Gastroesophageal sphincter (tissue), 4 donors: ENCODE measurements around the gene TMIE. TPM values are rescaled to one million over a fixed set of nuclear protein-coding genes. Genes with fewer than 3 reads are reported as not detected.

Experiments
- ATAC-seq: fragments of 150-250 bp; one replicate; pipeline ENCODE4 v1.9.1; 2016; ENCODE audit warnings: mild to moderate bottlenecking, moderate library complexity
- H3K27ac ChIP-seq, 4 donors: fragments of 200-600 bp; sonication (generic) in 3 of 4; 1 replicate in 3 of 4; 2 replicates in 1 of 4; pipeline ENCODE4 v1.5.1; 2016 to 2019
- H3K27me3 ChIP-seq: fragments of 200-600 bp; sonication (generic); one replicate; pipeline ENCODE4 v1.5.1; 2019
- H3K36me3 ChIP-seq, 2 donors: fragments of 200-600 bp; sonication (generic); one replicate each; pipeline ENCODE4 v1.5.1; 2019; ENCODE audit warnings: control low read depth in 1 of 2
- H3K4me1 ChIP-seq, 3 donors: fragments of 200-600 bp; sonication (generic); 1 replicate in 2 of 3; 2 replicates in 1 of 3; pipeline ENCODE4 v1.5.1; 2016 to 2019; ENCODE audit warnings: control low read depth in 2 of 3
- H3K4me3 ChIP-seq, 2 donors: fragments of 200-600 bp; sonication (generic); one replicate each; pipeline ENCODE4 v1.5.1; 2019; ENCODE audit warnings: mild to moderate bottlenecking in 1 of 2, moderate library complexity in 1 of 2
- H3K9me3 ChIP-seq, 3 donors: fragments of 200-600 bp; sonication (generic); one replicate each; pipeline ENCODE4 v1.5.1; 2017 to 2019; ENCODE audit warnings: control low read depth in 2 of 3
- CTCF ChIP-seq, 4 experiments: fragments of 200-600 bp in 2 of 4; fragments of 450-650 bp in 2 of 4; sonication (generic) in 1 of 4; IDR thresholded peaks; one replicate each; pipeline ENCODE4 v1.5.1; 2017 to 2019; ENCODE audit warnings: antibody characterized with exemption in 4 of 4, mild to moderate bottlenecking in 2 of 4, moderate library complexity in 2 of 4
- EP300 ChIP-seq: sonication (generic); formaldehyde crosslinking; IDR thresholded peaks from one replicate; pipeline ENCODE4 v1.6.1; 2017; ENCODE audit warnings: antibody characterized with exemption, mild to moderate bottlenecking
- POLR2A ChIP-seq, 2 donors: fragments of 450-650 bp; IDR thresholded peaks; one replicate each; pipeline ENCODE4 v1.6.1; 2017; ENCODE audit warnings: antibody characterized with exemption in 2 of 2, mild to moderate bottlenecking in 2 of 2, moderate library complexity in 1 of 2
- POLR2AphosphoS5 ChIP-seq: sonication (generic); formaldehyde crosslinking; IDR thresholded peaks from one replicate; pipeline ENCODE4 v1.6.1; 2017; ENCODE audit warnings: antibody characterized with exemption
- WGBS, 2 donors: methylation state at CpG; one replicate each; pipeline ENCODE4 v1.1.5; 2018; ENCODE audit warnings: low coverage in 1 of 2; 5-methylcytosine and 5-hydroxymethylcytosine counted together
- total RNA-seq, 4 donors: library from RNA; depleted of rRNA; stranded (reverse); fragments of >200 nt; gene quantifications; one replicate each; pipeline ENCODE4 v1.1.0, GENCODE V29; 2016

The TMIE gene
- total RNA-seq, 4 donors from 2014 or later = 0.15 to 1.4 (median 0.69) TPM; not detected in 1

- TF ChIP-seq POLR2A (IDR thresholded peaks at IDR 0.05) = no peak
- TF ChIP-seq POLR2AphosphoS5 = no peak
- no peak for TF ChIP-seq CTCF (IDR thresholded peaks at IDR 0.05)
- no peak for TF ChIP-seq EP300
- peaks cover 16% of the 10 kb centered on the region for H3K27me3 ChIP-seq
- no peak for ATAC-seq
- no peak overlapping the region for H3K4me3 ChIP-seq
- H3K27ac ChIP-seq = no peak overlapping the region
- H3K9me3 ChIP-seq = no peaks in the 10 kb centered on the region
- no peaks in the 10 kb centered on the region for H3K4me1 ChIP-seq
- H3K36me3 ChIP-seq = no peaks in the 10 kb centered on the region
- WGBS, 2 donors = no CpG with 5 or more reads among the region's 4 CpGs
Measured at GRCh38 chr3:46729038-46729437, 27.8 kb downstream of the TMIE start.

- H3K27me3 ChIP-seq = peaks cover 28% of the 10 kb centered on the region
- 77 to 82% methylated on average over 2 of the region's 2 CpGs for WGBS, 2 donors
- ATAC-seq = no peak
Measured at GRCh38 chr3:46730819-46731218, 29.6 kb downstream of the TMIE start.

GRCh38 chr3:46731795-46732194, 30.6 kb downstream of the TMIE start:
- Histone ChIP-seq H3K9me3 (no peaks in the 10 kb centered on the region), H3K27ac (no peak overlapping the region), H3K27me3 (peaks cover 37% of the 10 kb centered on the region), H3K36me3 (no peaks in the 10 kb centered on the region), H3K4me3 (no peak overlapping the region), H3K4me1 (no peaks in the 10 kb centered on the region)
- TF ChIP-seq EP300 (no peak), POLR2AphosphoS5 (no peak), POLR2A (IDR thresholded peaks at IDR 0.05) (no peak), CTCF (IDR thresholded peaks at IDR 0.05) (no peak)
- no peak for ATAC-seq
- 80 to 82% methylated on average over 2 to 3 of the region's 3 CpGs for WGBS, 2 donors

More at GRCh38 chr3:46730819-46731218, 29.6 kb downstream of the TMIE start:
- Histone ChIP-seq H3K36me3 (no peaks in the 10 kb centered on the region), H3K9me3 (no peaks in the 10 kb centered on the region), H3K27ac (no peak overlapping the region), H3K4me3 (no peak overlapping the region), H3K4me1 (no peaks in the 10 kb centered on the region)
- TF ChIP-seq POLR2AphosphoS5 (no peak), EP300 (no peak), POLR2A (IDR thresholded peaks at IDR 0.05) (no peak), CTCF (IDR thresholded peaks at IDR 0.05) (no peak)

GRCh38 chr3:46733026-46733800, 32.0 kb downstream of the TMIE start:
- Histone ChIP-seq H3K27ac (no peak overlapping the region), H3K36me3 (no peaks in the 10 kb centered on the region), H3K9me3 (no peaks in the 10 kb centered on the region), H3K4me3 (no peak overlapping the region), H3K27me3 (peaks cover 37% of the 10 kb centered on the region), H3K4me1 (no peaks in the 10 kb centered on the region)
- 60 to 75% methylated on average over 1 to 5 of the region's 9 CpGs for WGBS, 2 donors
- no peak for ATAC-seq
- no peak for TF ChIP-seq CTCF (IDR thresholded peaks at IDR 0.05)
- no peak for TF ChIP-seq EP300
- no peak for TF ChIP-seq POLR2AphosphoS5
- TF ChIP-seq POLR2A (IDR thresholded peaks at IDR 0.05) = no peak

- Histone ChIP-seq H3K9me3 (no peaks in the 10 kb centered on the region), H3K4me3 (no peak overlapping the region), H3K4me1 (no peaks in the 10 kb centered on the region), H3K36me3 (no peaks in the 10 kb centered on the region), H3K27me3 (peaks cover 37% of the 10 kb centered on the region), H3K27ac (no peak overlapping the region)
- ATAC-seq = no peak
- TF ChIP-seq CTCF (IDR thresholded peaks at IDR 0.05) = no peak
- WGBS, 2 donors = 75% methylated on average over 2 of the region's 4 CpGs; no CpG with 5 or more reads in 1 of the 2 donors
Measured at GRCh38 chr3:46734773-46735172, 33.6 kb downstream of the TMIE start.
